ENCODE data around the gene FTO.

GRCh38 chr16:54040480-54040879, 336.5 kb downstream of the FTO start:
- TF ChIP-seq CTCF (IDR thresholded peaks at IDR 0.05): no peak
- TF ChIP-seq EZH2 (IDR thresholded peaks at IDR 0.05): no peak
